Type B pancreatic cell (in vitro differentiated cells): ENCODE measurements around the gene DGKZ. TPM values are rescaled to one million over a fixed set of nuclear protein-coding genes. Genes with fewer than 3 reads are reported as not detected.
A peak's percentile ranks its signal among the peaks of the same experiment; 100 is the strongest.

Source experiments
- DNase-seq: peaks from one replicate; pipeline ENCODE4 v3.0.0; 2021; ENCODE audit warnings: mixed read lengths; ENCODE audit not compliant: unreplicated experiment; ENCODE audit errors: extremely low spot score
- H3K27ac Mint-ChIP-seq: 2 replicates; pipeline ENCODE4 v1.8.0; 2021; ENCODE audit warnings: mild to moderate bottlenecking, mixed read lengths
- H3K27me3 Mint-ChIP-seq: 2 replicates; pipeline ENCODE4 v1.8.0; 2021; ENCODE audit warnings: mixed read lengths
- H3K36me3 Mint-ChIP-seq: 2 replicates; pipeline ENCODE4 v1.8.0; 2021; ENCODE audit warnings: mixed read lengths
- H3K4me1 Mint-ChIP-seq: one replicate; pipeline ENCODE4 v1.8.0; 2021; ENCODE audit warnings: mixed read lengths; ENCODE audit not compliant: unreplicated experiment
- H3K4me3 Mint-ChIP-seq: 2 replicates; pipeline ENCODE4 v1.8.0; 2021; ENCODE audit warnings: mild to moderate bottlenecking, mixed read lengths
- H3K9me3 Mint-ChIP-seq: 2 replicates; pipeline ENCODE4 v1.8.0; 2021; ENCODE audit warnings: mixed read lengths
- CTCF ChIP-seq: fragments of 200-600 bp; sonication (generic); conservative IDR thresholded peaks from 2 replicates; pipeline ENCODE4 v1.5.0; 2021; ENCODE audit warnings: antibody characterized with exemption, mild to moderate bottlenecking
- total RNA-seq: library from RNA; stranded (reverse); gene quantifications from 2 replicates; pipeline ENCODE4 v1.2.1, GENCODE V29; 2021; ENCODE audit warnings: low replicate concordance

Gene DGKZ
- total RNA-seq, 1 donor from 2014 or later: 50.0 TPM

GRCh38 chr11:46386674-46387073 is 39.4 kb downstream of the DGKZ start:
- Mint-ChIP-seq H3K4me3 (peak overlapping the region; percentile 21), H3K36me3 (peaks cover 3% of the 10 kb centered on the region), H3K27ac (no peak overlapping the region), H3K27me3 (peaks cover 49% of the 10 kb centered on the region), H3K9me3 (no peaks in the 10 kb centered on the region), H3K4me1 (peaks cover 14% of the 10 kb centered on the region)
- DNase-seq: no peak
- no peak for TF ChIP-seq CTCF

- peaks cover 49% of the 10 kb centered on the region for H3K27me3 Mint-ChIP-seq
- DNase-seq: no peak
Measured at GRCh38 chr11:46387456-46387855, 40.2 kb downstream of the DGKZ start.

GRCh38 chr11:46387919-46388618 is 40.8 kb downstream of the DGKZ start:
- peak overlapping the region; percentile 16 for H3K27ac Mint-ChIP-seq
- peaks cover 3% of the 10 kb centered on the region for H3K36me3 Mint-ChIP-seq
- TF ChIP-seq CTCF: no peak
- H3K27me3 Mint-ChIP-seq: peaks cover 55% of the 10 kb centered on the region
- no peak for DNase-seq
- peaks cover 20% of the 10 kb centered on the region for H3K4me1 Mint-ChIP-seq
- no peaks in the 10 kb centered on the region for H3K9me3 Mint-ChIP-seq
- H3K4me3 Mint-ChIP-seq: peak overlapping the region; percentile 71

More at GRCh38 chr11:46387456-46387855, 40.2 kb downstream of the DGKZ start:
- peak overlapping the region; percentile 16 for H3K4me3 Mint-ChIP-seq
- no peak overlapping the region for H3K27ac Mint-ChIP-seq
- peaks cover 14% of the 10 kb centered on the region for H3K4me1 Mint-ChIP-seq
- TF ChIP-seq CTCF: no peak
- no peaks in the 10 kb centered on the region for H3K9me3 Mint-ChIP-seq
- peaks cover 3% of the 10 kb centered on the region for H3K36me3 Mint-ChIP-seq

- DNase-seq: no peak
- no peak for TF ChIP-seq CTCF
- Mint-ChIP-seq H3K27me3 (peaks cover 61% of the 10 kb centered on the region), H3K9me3 (no peaks in the 10 kb centered on the region), H3K4me3 (peak overlapping the region; percentile 79), H3K36me3 (peaks cover 3% of the 10 kb centered on the region), H3K27ac (peak overlapping the region; percentile 16), H3K4me1 (peaks cover 22% of the 10 kb centered on the region)
Measured at GRCh38 chr11:46388619-46389449, 41.6 kb downstream of the DGKZ start.

- DNase-seq: no peak
- peaks cover 65% of the 10 kb centered on the region for H3K27me3 Mint-ChIP-seq
- peaks cover 3% of the 10 kb centered on the region for H3K36me3 Mint-ChIP-seq
- no peaks in the 10 kb centered on the region for H3K9me3 Mint-ChIP-seq
- peak; percentile 92 for TF ChIP-seq CTCF
- H3K4me3 Mint-ChIP-seq: peak overlapping the region; percentile 79
- peaks cover 22% of the 10 kb centered on the region for H3K4me1 Mint-ChIP-seq
- H3K27ac Mint-ChIP-seq: peak overlapping the region; percentile 41
Measured at GRCh38 chr11:46389450-46390330, 42.4 kb downstream of the DGKZ start.
